HEK293 (cell line): ENCODE measurements around the gene VPS13D.

ENCODE experiments used
- CTCF ChIA-PET: fragments of 350-600 bp; formaldehyde crosslinking; extraction: SDS; loops from one replicate; lab custom pipeline; 2021; ENCODE audit warnings: antibody characterized with exemption; lab: Yijun Ruan, JAX
- POLR2A ChIA-PET: fragments of 300-600 bp; formaldehyde crosslinking; extraction: SDS; loops from one replicate; lab custom pipeline; 2020; ENCODE audit warnings: antibody characterized with exemption, inconsistent platforms; lab: Yijun Ruan, JAX
- H3K27ac ChIP-seq: fragments of 200-500 bp; sonication (Bioruptor generic); 2 replicates; pipeline ENCODE4 v1.5.1; 2014; ENCODE audit warnings: low read depth, low read length, control low read depth, inconsistent platforms; ENCODE audit errors: extremely low read depth
- H3K36me3 ChIP-seq, 2 experiments: fragments of 200-500 bp in 1 of 2; sonication (Bioruptor generic) in 1 of 2; 1 replicate in 1 of 2; 2 replicates in 1 of 2; pipeline ENCODE4 v1.5.1; 2014 to 2017; ENCODE audit warnings: inconsistent platforms in 2 of 2, low read length in 2 of 2; ENCODE audit not compliant: control insufficient read depth in 2 of 2, insufficient read depth in 1 of 2
- H3K4me1 ChIP-seq: fragments of 200-500 bp; sonication (Bioruptor generic); 2 replicates; pipeline ENCODE4 v1.5.1; 2014; ENCODE audit warnings: mild to moderate bottlenecking, low read length, inconsistent platforms; ENCODE audit not compliant: control insufficient read depth, insufficient read depth
- H3K4me3 ChIP-seq: 2 replicates; pipeline ENCODE4 v1.5.1; 2011; ENCODE audit warnings: low read depth, mild to moderate bottlenecking, control low read depth, low read length, moderate library complexity
- H3K9me3 ChIP-seq: fragments of 200-500 bp; sonication (Bioruptor generic); 2 replicates; pipeline ENCODE4 v1.5.1; 2014; ENCODE audit warnings: low read depth, low read length, inconsistent platforms; ENCODE audit not compliant: control insufficient read depth, insufficient read depth
- ATF2 ChIP-seq: fragments of 450-650 bp; formaldehyde crosslinking; IDR thresholded peaks from 2 replicates; pipeline ENCODE4 v1.5.1; 2016; ENCODE audit warnings: missing biosample characterization, missing genetic modification characterization, low read depth
- FEZF1 ChIP-seq: fragments of 450-650 bp; formaldehyde crosslinking; IDR thresholded peaks from 2 replicates; pipeline ENCODE4 v1.5.1; 2016; ENCODE audit warnings: missing biosample characterization, missing genetic modification characterization
- IKZF3 ChIP-seq: fragments of 450-650 bp; IDR thresholded peaks from 2 replicates; pipeline ENCODE4 v1.5.0; 2018; ENCODE audit warnings: missing biosample characterization, mild to moderate bottlenecking, missing genetic modification characterization, moderate library complexity
- KLF1 ChIP-seq: fragments of 450-650 bp; formaldehyde crosslinking; IDR thresholded peaks from 2 replicates; pipeline ENCODE4 v1.5.1; 2016; ENCODE audit warnings: missing biosample characterization, missing genetic modification characterization
- MZF1 ChIP-seq: fragments of 450-650 bp; formaldehyde crosslinking; IDR thresholded peaks from 2 replicates; pipeline ENCODE4 v1.5.1; 2017; ENCODE audit warnings: missing biosample characterization, missing genetic modification characterization, borderline replicate concordance
- REST ChIP-seq: fragments of 450-650 bp; formaldehyde crosslinking; IDR thresholded peaks from 2 replicates; pipeline ENCODE4 v1.5.1; 2016; ENCODE audit warnings: missing biosample characterization, missing genetic modification characterization
- TCF7L2 ChIP-seq: IDR thresholded peaks from 2 replicates; pipeline ENCODE4 v1.6.1; 2011; ENCODE audit warnings: low read depth, mild to moderate bottlenecking, inconsistent platforms, low read length, moderate library complexity, borderline replicate concordance
- ZBTB20 ChIP-seq: fragments of 450-650 bp; formaldehyde crosslinking; IDR thresholded peaks from 2 replicates; pipeline ENCODE4 v1.5.1; 2016; ENCODE audit warnings: missing biosample characterization, missing genetic modification characterization
- ZFP3 ChIP-seq: fragments of 450-650 bp; formaldehyde crosslinking; IDR thresholded peaks from 2 replicates; pipeline ENCODE4 v1.5.1; 2016; ENCODE audit warnings: low read depth, missing biosample characterization, missing genetic modification characterization
- ZNF132 ChIP-seq: fragments of 450-650 bp; formaldehyde crosslinking; IDR thresholded peaks from 2 replicates; pipeline ENCODE4 v1.5.1; 2017; ENCODE audit warnings: missing biosample characterization, missing genetic modification characterization, borderline replicate concordance
- ZNF140 ChIP-seq: fragments of 450-650 bp; formaldehyde crosslinking; IDR thresholded peaks from 2 replicates; pipeline ENCODE4 v1.5.1; 2016; ENCODE audit warnings: missing biosample characterization, missing genetic modification characterization
- ZNF184 ChIP-seq: fragments of 450-650 bp; IDR thresholded peaks from 2 replicates; pipeline ENCODE4 v1.5.1; 2018; ENCODE audit warnings: missing biosample characterization, mild to moderate bottlenecking, missing genetic modification characterization
- ZNF248 ChIP-seq: fragments of 450-650 bp; formaldehyde crosslinking; IDR thresholded peaks from 2 replicates; pipeline ENCODE4 v1.5.1; 2017; ENCODE audit warnings: missing biosample characterization, missing genetic modification characterization
- ZNF311 ChIP-seq: fragments of 450-650 bp; formaldehyde crosslinking; IDR thresholded peaks from 2 replicates; pipeline ENCODE4 v1.5.1; 2017; ENCODE audit warnings: missing biosample characterization, missing genetic modification characterization, borderline replicate concordance
- ZNF398 ChIP-seq: fragments of 450-650 bp; formaldehyde crosslinking; IDR thresholded peaks from 2 replicates; pipeline ENCODE4 v1.5.1; 2017; ENCODE audit warnings: missing biosample characterization, missing genetic modification characterization
- ZNF48 ChIP-seq: fragments of 450-650 bp; formaldehyde crosslinking; IDR thresholded peaks from 2 replicates; pipeline ENCODE4 v1.5.1; 2016; ENCODE audit warnings: missing biosample characterization, missing genetic modification characterization
- ZNF548 ChIP-seq: fragments of 450-650 bp; formaldehyde crosslinking; IDR thresholded peaks from 2 replicates; pipeline ENCODE4 v1.5.1; 2016; ENCODE audit warnings: missing biosample characterization, missing genetic modification characterization
- ZNF747 ChIP-seq: fragments of 450-650 bp; formaldehyde crosslinking; IDR thresholded peaks from 2 replicates; pipeline ENCODE4 v1.5.1; 2016; ENCODE audit warnings: missing biosample characterization, missing genetic modification characterization
- ZNF830 ChIP-seq: fragments of 450-650 bp; IDR thresholded peaks from 2 replicates; pipeline ENCODE4 v1.5.0; 2018; ENCODE audit warnings: missing biosample characterization, missing genetic modification characterization, low read depth, mild to moderate bottlenecking, moderate library complexity
- ZSCAN16 ChIP-seq: fragments of 450-650 bp; formaldehyde crosslinking; IDR thresholded peaks from 2 replicates; pipeline ENCODE4 v1.5.1; 2016; ENCODE audit warnings: missing biosample characterization, missing genetic modification characterization

Gene VPS13D

GRCh38 chr1:12383786-12384185, 154.0 kb downstream of the VPS13D start:
- Histone ChIP-seq H3K4me3 (no peak overlapping the region), H3K27ac (no peak overlapping the region), H3K4me1 (no peaks in the 10 kb centered on the region), H3K9me3 (no peaks in the 10 kb centered on the region), H3K36me3 (peaks cover 19 to 85% of the 10 kb centered on the region in 2 experiments)
- no peak for TF ChIP-seq ZNF548 (tag by site-specific recombination)
- TF ChIP-seq REST (tag by site-specific recombination), result no peak
- no peak for TF ChIP-seq ZNF311 (tag by site-specific recombination)
- TF ChIP-seq ZNF747 (tag by site-specific recombination), result no peak
- TF ChIP-seq ZNF830, result no peak
- no peak for TF ChIP-seq ZNF132 (tag by site-specific recombination)
- TF ChIP-seq ZNF398, result no peak
- no peak for TF ChIP-seq IKZF3 (tag by site-specific recombination)
- TF ChIP-seq FEZF1 (tag by site-specific recombination), result no peak
- TF ChIP-seq ZNF184 (tag by site-specific recombination), result no peak
- TF ChIP-seq KLF1, result no peak
- TF ChIP-seq ZSCAN16, result no peak
- TF ChIP-seq TCF7L2, result no peak
- TF ChIP-seq ZNF48, result no peak
- TF ChIP-seq ZNF140 (tag by site-specific recombination), result no peak
- no peak for TF ChIP-seq ATF2 (tag by site-specific recombination)
- no peak for TF ChIP-seq ZBTB20 (tag by site-specific recombination)
- no peak for TF ChIP-seq ZNF248 (tag by site-specific recombination)
- no peak for TF ChIP-seq ZFP3 (tag by site-specific recombination)
- TF ChIP-seq MZF1 (tag by site-specific recombination), result no peak
- ChIA-PET POLR2A (no interaction called here), CTCF (interaction anchor here (1.4 kb wide), 1 partner anchor 38 kb away, joined by 4 read pairs; no protein-coding TSS in a partner anchor)
